HG02981 (cell line): Measurements from ENCODE around the gene COQ2.

Source experiments
- ATAC-seq: cut with Tn5 transposase; IDR thresholded peaks from one replicate; pipeline ENCODE4 v1.9.1; 2021; ENCODE audit warnings: mild to moderate bottlenecking, moderate library complexity; ENCODE audit not compliant: unreplicated experiment

Gene COQ2

DNA sequence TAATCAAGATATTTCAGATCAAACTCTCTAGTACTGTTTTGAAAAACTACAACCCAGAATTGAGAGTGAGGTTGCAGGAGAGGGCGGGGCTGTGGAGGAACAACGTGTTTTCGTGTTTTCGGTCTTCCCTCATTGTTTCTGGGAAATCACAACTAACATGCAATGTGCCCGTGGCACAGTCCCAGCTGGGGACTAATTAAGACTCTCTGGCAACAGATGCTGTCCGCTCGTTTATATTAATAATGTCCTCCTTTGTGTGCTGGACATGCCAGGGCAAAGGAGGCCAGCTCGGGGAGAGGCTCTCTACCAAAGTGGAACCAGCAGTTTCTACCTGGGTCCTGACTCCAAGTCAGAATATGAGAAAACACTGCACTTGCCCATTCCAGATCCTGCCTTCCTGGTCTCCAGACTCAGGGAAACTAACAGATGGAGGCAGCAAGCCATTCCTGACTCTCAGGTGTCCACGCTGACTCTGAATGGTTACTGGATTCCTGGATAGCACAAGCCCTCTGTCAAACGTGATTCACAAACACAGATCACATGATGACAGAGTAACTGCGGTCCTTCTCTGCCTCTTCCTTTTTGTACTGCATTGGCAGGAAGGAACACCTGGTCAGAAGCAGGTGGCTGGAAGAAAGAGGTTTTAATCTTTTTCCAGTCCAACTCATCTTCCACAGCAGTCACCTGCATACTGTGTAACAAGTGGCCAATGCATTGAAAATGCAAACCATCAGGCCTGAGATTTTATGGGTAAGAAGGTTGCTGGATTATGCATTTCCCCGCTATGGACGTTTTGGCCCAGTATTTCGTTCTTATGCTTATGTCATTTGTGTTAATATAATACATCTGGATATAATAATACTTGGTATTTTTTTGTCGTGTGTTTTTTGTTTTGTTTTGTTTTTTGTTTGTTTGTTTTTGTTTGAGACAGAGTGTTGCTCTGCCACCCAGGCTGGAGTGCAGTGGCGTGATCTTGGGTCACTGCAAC is 65.0 kb downstream of the COQ2 start:
- no peak for ATAC-seq

DNA sequence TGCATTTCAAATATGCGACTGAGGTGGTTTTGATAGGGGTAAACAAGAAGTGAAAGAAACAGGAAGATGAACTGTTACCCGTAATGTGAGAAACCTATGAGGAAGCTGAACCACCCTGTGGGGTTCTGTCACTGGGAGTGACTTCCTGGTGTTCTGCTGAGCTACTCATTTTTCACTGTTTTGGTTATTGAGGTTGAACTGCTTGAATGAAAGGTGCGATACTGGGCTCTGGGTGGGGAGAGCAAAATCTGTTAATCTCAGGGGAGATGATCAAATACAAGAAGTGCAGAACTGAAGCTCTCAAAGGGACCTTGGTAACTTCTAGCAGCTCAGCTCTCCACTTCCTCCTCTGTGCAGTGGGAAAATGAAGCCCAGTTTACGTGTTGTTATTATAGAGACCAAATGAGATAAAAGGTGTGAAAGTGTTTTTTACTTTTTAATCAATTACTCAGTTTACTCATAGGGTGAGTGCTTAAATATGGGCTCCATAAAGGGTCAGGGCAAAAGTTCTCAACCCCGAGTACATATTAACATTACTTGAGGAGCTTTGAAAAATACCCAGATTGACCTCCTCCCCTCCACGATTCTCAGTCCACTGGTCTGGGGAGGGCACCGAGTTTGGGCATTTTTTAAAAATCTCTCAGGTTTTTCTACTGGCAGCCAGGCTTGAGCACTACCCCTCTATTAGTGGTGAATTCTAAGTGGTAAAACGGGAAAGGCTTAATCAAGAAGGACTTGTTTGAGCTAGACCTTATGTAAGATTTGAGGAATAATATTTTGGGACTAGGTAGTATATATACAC is 66.7 kb downstream of the COQ2 start:
- peak; percentile 70 for ATAC-seq

DNA sequence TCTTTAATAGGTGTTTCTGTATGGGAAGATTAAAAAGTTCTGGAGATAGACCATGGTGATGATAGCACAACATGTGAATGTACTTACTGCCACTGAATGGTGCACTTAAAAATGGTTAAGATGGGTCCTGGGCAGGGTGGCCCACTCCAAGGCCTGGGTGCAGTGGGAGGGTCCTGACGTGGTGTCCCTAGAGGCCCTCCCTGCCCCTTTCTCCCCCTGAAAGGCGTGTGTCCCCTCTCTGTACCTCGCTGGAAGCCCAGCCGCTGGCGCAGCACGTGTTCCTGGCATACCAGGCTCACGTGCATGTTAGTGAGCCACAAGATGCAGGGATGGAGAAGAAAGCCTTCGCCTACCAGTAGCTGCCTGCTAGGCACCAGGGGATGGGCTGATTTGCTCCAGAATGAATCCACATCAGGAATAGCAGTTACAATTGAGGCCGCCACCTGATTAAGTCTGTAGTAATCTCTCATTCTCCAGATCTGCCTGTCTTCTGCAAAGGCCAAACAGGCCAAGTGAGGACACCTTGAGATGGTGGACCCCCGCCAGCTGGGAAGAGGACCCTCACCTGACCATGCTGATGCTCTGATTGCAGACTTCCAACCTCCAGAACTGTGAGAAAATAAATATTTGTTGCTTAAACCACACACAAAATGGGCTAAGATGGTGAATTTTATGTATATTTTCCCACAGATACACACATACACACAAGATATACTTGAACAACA is 67.5 kb downstream of the COQ2 start:
- no peak for ATAC-seq

DNA sequence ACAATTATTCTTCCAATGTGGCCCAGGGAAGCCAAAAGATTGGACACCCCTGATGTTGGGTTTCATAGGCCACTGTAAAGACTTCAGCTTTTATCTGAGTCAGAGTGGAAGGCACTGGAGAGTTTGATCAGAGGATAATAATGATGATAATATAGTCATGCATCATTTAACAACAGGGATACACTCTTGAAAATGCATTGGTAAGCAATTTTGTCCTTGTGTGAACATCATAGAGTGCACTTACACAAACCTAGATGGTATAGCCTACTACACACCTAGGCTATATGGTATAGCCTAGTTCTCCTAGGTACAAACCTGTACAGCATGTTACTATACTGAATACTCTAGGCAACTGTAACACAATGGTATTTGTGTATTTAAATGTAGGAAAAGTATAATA is 70.5 kb downstream of the COQ2 start:
- ATAC-seq = no peak
